PC-9 (cell line): Measurements from ENCODE around the gene TGFBR2.

Experiments used
- CTCF ChIP-seq: fragments of 200-600 bp; sonication (generic); conservative IDR thresholded peaks from 2 replicates; pipeline ENCODE4 v1.6.1; 2017; ENCODE audit warnings: mixed run types, antibody characterized with exemption, mild to moderate bottlenecking, moderate library complexity
- EZH2 ChIP-seq: fragments of 200-600 bp; sonication (generic); IDR thresholded peaks from 2 replicates; pipeline ENCODE4 v1.8.0; 2017; ENCODE audit warnings: antibody characterized with exemption, low read depth

DNA sequence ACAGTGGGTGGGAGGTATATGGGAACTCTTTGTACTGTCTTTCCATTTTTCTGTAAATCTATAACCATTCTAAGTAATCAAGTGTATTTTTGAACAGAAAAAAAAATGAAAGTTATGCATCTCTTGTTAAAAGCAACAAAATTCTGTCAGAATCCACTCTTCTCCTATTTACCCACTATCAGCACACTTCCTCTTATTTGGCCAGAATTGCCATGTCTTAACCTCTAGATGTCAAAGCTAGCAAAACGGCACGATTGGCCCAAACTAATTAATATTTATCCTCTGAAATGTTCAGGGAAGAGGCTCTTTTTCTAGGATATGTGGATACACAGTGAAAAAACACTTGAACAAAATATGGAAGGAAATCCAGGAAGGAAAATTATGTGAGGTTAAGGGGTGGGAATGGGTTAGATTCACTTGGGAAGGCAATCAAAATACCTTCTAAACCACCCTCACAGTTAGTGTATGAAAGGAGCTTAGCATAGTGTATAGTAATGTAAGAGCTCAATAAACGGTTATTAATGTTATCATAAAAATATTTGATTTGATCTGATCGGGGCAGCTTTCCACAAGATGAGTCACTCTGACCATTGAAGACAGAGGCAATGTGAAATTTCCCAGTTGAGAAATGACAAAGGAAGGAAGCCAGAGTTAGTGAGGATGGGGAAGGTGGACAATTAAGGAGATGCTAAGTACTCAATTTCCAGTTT lies 20.1 kb upstream of the TGFBR2 start:
- TF ChIP-seq CTCF (no peak), EZH2 (no peak)
